HS-27A (cell line): ENCODE results near the gene LGI2.

Experiments
- DNase-seq: peaks from one replicate; pipeline ENCODE4 v3.0.0-alpha.2; 2012; ENCODE audit warnings: low read depth, missing footprints

Gene LGI2

GRCh38 chr4:24995346-24995919 is 35.3 kb downstream of the LGI2 start:
- DNase-seq = no peak

GRCh38 chr4:24993551-24994080 is 37.1 kb downstream of the LGI2 start:
- no peak for DNase-seq

GRCh38 chr4:24992968-24993367 is 37.8 kb downstream of the LGI2 start:
- no peak for DNase-seq

DNA sequence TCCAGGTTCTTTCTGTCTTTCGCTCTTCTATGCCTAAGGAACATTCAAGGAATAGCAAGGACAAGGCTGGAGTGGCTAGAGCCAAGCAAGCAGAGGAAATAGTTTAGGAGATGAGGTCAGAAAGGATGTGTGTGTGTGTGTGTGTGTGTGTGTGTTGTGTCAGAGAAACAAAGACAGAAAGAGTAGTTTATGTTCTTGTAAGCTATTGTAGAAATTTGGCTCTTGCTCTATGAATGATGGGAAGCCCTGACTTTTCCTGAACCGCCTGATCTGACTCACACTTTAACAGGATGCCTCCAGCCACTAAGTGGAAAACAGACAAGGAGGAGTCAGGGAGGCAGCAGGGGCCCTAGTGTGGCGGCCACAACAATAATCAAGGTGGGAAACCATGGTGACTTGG is 39.7 kb downstream of the LGI2 start:
- no peak for DNase-seq

DNA sequence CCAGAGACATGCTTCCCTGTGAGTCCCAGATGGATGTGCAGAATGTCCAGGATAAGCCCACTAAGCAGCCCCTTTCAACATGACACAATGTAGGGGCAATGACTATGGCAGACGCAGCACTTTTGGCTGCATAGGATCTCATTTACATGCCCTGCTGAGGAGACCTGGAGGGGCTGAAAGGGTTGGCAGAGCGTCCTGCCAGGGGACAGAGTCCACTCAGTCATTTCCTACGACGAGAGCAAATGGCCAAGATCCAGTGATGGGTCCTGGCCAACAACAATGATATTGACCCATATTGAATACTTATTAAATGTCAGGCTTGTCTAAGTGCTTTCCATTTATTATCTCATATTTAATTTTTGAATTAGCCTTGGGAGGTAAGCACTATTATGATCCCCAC is 41.4 kb downstream of the LGI2 start:
- no peak for DNase-seq

GRCh38 chr4:24988776-24989175 is 42.0 kb downstream of the LGI2 start:
- no peak for DNase-seq

- no peak for DNase-seq
These were observed 45.9 kb downstream of the LGI2 start for GRCh38 chr4:24984602-24985532.

GRCh38 chr4:24980740-24981139 is 50.0 kb downstream of the LGI2 start:
- DNase-seq = no peak

GRCh38 chr4:24980064-24980690 is 50.6 kb downstream of the LGI2 start:
- no peak for DNase-seq

GRCh38 chr4:24979554-24979953 is 51.2 kb downstream of the LGI2 start:
- no peak for DNase-seq

GRCh38 chr4:24978291-24979075 is 52.3 kb downstream of the LGI2 start:
- no peak for DNase-seq

DNA sequence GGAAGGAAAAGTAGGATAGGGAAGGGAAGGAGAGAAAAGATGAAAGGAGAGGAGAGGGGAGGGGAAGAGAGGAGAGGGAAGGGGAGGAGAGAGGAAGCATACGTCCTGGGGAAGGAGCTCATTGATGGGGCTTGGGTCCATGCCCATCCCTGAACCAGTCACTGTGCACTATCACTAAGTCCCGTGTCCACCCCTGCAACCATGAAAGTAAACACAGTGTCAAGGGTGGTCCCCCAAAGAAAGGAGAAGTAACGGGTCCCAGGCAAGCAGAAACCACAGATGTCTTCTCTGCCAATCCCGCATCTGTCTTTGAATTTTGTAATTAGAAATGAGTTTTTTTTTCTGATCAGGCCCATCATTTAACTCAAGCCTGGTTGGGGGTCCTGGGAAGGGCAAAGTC is 55.2 kb downstream of the LGI2 start:
- DNase-seq = no peak

GRCh38 chr4:24973747-24974601 is 56.8 kb downstream of the LGI2 start:
- no peak for DNase-seq

GRCh38 chr4:24973404-24973746 is 57.4 kb downstream of the LGI2 start:
- no peak for DNase-seq

DNA sequence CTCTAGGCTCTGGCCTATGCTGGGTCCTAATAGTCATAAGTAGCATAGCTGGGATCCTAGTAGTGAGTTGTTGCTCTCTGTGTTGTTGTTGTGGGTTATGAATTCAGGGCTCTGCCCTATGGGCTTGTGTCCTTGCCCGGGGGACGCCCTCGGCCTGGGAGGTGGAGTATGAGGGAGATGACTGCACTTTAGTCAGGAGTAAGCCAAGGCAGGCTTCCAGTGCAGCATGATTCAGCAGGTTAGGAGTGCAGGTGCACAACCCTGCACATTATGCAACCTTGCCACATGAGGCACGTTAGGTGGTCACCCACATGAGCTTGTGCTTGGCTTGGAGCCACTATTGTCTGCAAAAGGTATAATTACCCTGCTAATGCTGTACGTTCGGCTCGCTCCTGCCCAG is 59.6 kb downstream of the LGI2 start:
- DNase-seq = no peak

DNA sequence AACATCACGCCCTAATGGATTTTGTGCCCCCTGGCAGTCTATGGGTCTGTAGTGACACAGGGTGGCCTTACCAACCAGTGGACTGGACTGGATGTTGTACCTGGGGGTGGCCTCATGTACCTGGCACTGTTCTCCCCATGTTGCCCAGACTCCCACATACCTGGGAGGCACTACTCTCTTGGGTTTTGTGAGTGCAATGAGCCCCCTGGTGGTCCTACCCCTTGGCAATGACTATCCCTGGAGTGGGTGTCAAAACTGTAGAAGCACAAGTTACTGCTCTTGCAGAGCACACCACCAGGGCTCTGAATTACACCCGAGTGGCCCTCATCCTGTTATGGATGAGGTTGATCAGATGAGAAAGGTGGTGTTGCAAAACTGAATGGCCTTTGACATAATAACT is 60.1 kb downstream of the LGI2 start:
- no peak for DNase-seq

DNA sequence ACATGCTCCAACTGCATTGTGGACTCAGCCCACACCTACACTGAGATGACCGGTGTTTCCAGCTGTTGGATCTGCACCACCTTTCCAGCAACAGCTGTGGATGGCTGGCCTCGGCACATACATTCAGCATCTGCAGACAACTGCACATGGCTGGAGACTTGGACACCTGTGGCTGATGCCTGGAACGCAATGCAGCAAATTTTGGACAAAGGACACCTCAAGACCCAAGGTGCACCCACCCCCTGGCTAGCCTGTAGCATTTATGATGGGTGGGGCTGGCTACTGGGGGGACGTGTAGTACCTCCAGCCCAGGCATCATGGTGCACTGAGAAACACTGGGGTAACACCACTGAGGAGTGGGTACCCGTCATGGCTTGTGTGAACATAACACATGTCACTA is 60.6 kb downstream of the LGI2 start:
- no peak for DNase-seq

DNA sequence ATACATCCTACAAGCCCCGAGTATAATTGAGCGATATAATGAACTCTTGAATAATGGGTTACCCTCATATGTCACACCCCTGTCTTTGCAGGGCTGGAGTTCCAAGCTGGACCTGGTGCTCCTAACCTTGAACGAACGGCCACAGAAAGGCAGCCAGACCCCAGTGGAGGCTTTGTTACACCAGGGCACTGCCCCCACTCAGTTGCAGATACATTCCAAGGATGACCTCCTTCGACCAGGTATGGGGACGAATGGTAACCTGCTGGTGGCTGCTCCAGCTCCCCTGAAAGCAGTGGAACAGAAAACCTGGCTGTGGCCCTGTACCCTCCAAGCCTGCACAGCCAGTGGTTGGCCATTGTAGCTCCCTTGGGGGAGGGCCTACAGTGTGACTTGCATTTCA is 61.3 kb downstream of the LGI2 start:
- DNase-seq = no peak

DNA sequence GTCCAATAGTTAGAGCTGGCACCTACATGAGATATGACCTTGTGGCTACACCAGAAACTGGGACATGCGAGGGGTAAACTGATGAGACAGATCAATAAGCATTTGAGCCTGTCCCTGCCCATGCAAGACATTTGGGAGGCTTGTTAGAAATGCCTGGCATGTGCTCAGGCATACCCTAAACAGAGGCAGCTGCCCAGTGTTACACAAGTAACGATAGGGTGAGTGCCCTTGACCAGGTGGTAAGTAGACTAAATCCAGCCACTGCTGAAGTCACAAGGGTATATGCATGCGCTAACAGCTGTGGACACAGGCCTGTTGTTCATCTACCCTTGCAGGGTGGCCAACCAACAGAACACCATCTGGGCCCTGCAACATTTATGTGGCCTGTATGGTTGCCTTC is 61.8 kb downstream of the LGI2 start:
- no peak for DNase-seq

- no peak for DNase-seq
These were observed 62.5 kb downstream of the LGI2 start for GRCh38 chr4:24968278-24968677.

- DNase-seq = no peak
These were observed 63.4 kb downstream of the LGI2 start for GRCh38 chr4:24967346-24967745.
